ENCODE results near the gene SDCBP2. TPM values are rescaled to one million over a fixed set of nuclear protein-coding genes. Genes with fewer than 3 reads are reported as not detected.
A peak's percentile ranks its signal among the peaks of the same experiment; 100 is the strongest.

Gene SDCBP2
- total RNA-seq, 2 experiments from 2014 or later, result 1.9 to 2.0 TPM

GRCh38 chr20:1265916-1266166 lies 63.1 kb downstream of the SDCBP2 start:
- ChIA-PET CTCF (interaction anchor here (0.8 to 1.9 kb wide), 5 partner anchors 11 to 511 kb away, joined by 3 to 8 read pairs (median 4); no protein-coding TSS in a partner anchor), POLR2A (interaction anchor here (0.6 to 1.1 kb wide), 4 partner anchors 9 to 69 kb away, joined by 3 to 6 read pairs (median 4); no protein-coding TSS in a partner anchor)
- Mint-ChIP-seq H3K4me1 (ENCODE audit: low read depth) (peaks cover 38% of the 10 kb centered on the region), H3K27me3 (ENCODE audit: low read depth) (no peaks in the 10 kb centered on the region), H3K36me3 (ENCODE audit: low read depth) (peaks cover 11% of the 10 kb centered on the region), H3K9me3 (ENCODE audit: insufficient read depth) (peaks cover 15% of the 10 kb centered on the region), H3K27ac (peak overlapping the region; percentile 93), H3K4me3 (peak overlapping the region; percentile 88)
- ATAC-seq (no peak), DNase-seq (no peak)

GRCh38 chr20:1265226-1265915 lies 63.6 kb downstream of the SDCBP2 start:
- DNase-seq (no peak), ATAC-seq (no peak)
- H3K4me3 Mint-ChIP-seq, result peak overlapping the region; percentile 88
- peaks cover 38% of the 10 kb centered on the region for H3K4me1 Mint-ChIP-seq (ENCODE audit: low read depth)
- POLR2A ChIA-PET, result interaction anchor here (0.6 to 1.0 kb wide), 3 partner anchors 10 to 68 kb away, joined by 3 to 6 read pairs (median 5); no protein-coding TSS in a partner anchor
- peaks cover 11% of the 10 kb centered on the region for H3K36me3 Mint-ChIP-seq (ENCODE audit: low read depth)
- CTCF ChIA-PET, result interaction anchor here (0.8 to 1.9 kb wide), 5 partner anchors 11 to 511 kb away, joined by 3 to 8 read pairs (median 3); no protein-coding TSS in a partner anchor
- H3K27ac Mint-ChIP-seq, result peak overlapping the region; percentile 93
- no peaks in the 10 kb centered on the region for H3K27me3 Mint-ChIP-seq (ENCODE audit: low read depth)
- peaks cover 15% of the 10 kb centered on the region for H3K9me3 Mint-ChIP-seq (ENCODE audit: insufficient read depth)

- Mint-ChIP-seq H3K36me3 (ENCODE audit: low read depth) (peaks cover 11% of the 10 kb centered on the region), H3K27ac (no peak overlapping the region), H3K4me3 (no peak overlapping the region), H3K9me3 (ENCODE audit: insufficient read depth) (peaks cover 15% of the 10 kb centered on the region), H3K27me3 (ENCODE audit: low read depth) (no peaks in the 10 kb centered on the region), H3K4me1 (ENCODE audit: low read depth) (peaks cover 38% of the 10 kb centered on the region)
- ChIA-PET CTCF (interaction anchor here (1.2 to 1.9 kb wide), 2 partner anchors 10 to 36 kb away, joined by 3 to 8 read pairs; no protein-coding TSS in a partner anchor), POLR2A (interaction anchor here (0.6 kb wide), 1 partner anchor 10 kb away, joined by 3 read pairs; no protein-coding TSS in a partner anchor)
- DNase-seq (no peak), ATAC-seq (no peak)
These were observed 64.2 kb downstream of the SDCBP2 start for GRCh38 chr20:1264727-1265126.

- CTCF ChIA-PET, result interaction anchor here (1.4 kb wide), 1 partner anchor 240 kb away, joined by 4 read pairs; no protein-coding TSS in a partner anchor
- Mint-ChIP-seq H3K36me3 (ENCODE audit: low read depth) (peaks cover 11% of the 10 kb centered on the region), H3K27ac (no peak overlapping the region), H3K4me1 (ENCODE audit: low read depth) (peaks cover 38% of the 10 kb centered on the region), H3K27me3 (ENCODE audit: low read depth) (no peaks in the 10 kb centered on the region), H3K4me3 (no peak overlapping the region), H3K9me3 (ENCODE audit: insufficient read depth) (peaks cover 15% of the 10 kb centered on the region)
- ATAC-seq, result no peak
- no peak for DNase-seq
- POLR2A ChIA-PET, result no interaction called here
These were observed 65.1 kb downstream of the SDCBP2 start for GRCh38 chr20:1263853-1264252.

Other genes starting within 250 kb of the SDCBP2 start
- 100 to 1,000 TPM; 138 to 150 TPM for gene PSMF1, start 210.5 kb downstream of the SDCBP2 start, total RNA-seq
- 1 to 10 TPM in 1 of 2 experiments, under 1 TPM in 1; 0.39 to 1.1 TPM for gene TMEM74B, start 144.2 kb downstream of the SDCBP2 start, total RNA-seq
- gene C20orf202, start 125.7 kb downstream of the SDCBP2 start, total RNA-seq, result not detected
- under 1 TPM in 1 of 2 experiments, not detected in 1; 0.18 TPM for gene RAD21L1, start 103.1 kb downstream of the SDCBP2 start, total RNA-seq
- 1 to 10 TPM; 6.5 to 7.6 TPM for gene SNPH, start 62.8 kb downstream of the SDCBP2 start, total RNA-seq
- 100 to 1,000 TPM; 288 to 291 TPM for gene FKBP1A, start 63.9 kb upstream of the SDCBP2 start, total RNA-seq
- 10 to 100 TPM; 60.5 to 67.8 TPM for gene NSFL1C, start 137.7 kb upstream of the SDCBP2 start, total RNA-seq
- gene SIRPB2, start 162.3 kb upstream of the SDCBP2 start, total RNA-seq, result not detected
- under 1 TPM in 1 of 2 experiments, not detected in 1; 0.23 TPM for gene SIRPD, start 228.6 kb upstream of the SDCBP2 start, total RNA-seq

Measured in activated CD8-positive, alpha-beta T cell treated with anti-CD3 and anti-CD28 coated beads, Interleukin-2, amount 10 ng/mL, durations not matched to agents 7 days and 5 days (primary cell).